Measurements from ENCODE around the gene DCAF4. TPM values are rescaled to one million over a fixed set of nuclear protein-coding genes. Genes with fewer than 3 reads are reported as not detected.
"Not testable (repeated sequence)": the region's sequence is repeated elsewhere in the genome, so short reads cannot be mapped to it uniquely, and the experiment has no call there.

DCAF4 gene
- total RNA-seq, 1 donor from 2014 or later: 45.6 TPM

DNA sequence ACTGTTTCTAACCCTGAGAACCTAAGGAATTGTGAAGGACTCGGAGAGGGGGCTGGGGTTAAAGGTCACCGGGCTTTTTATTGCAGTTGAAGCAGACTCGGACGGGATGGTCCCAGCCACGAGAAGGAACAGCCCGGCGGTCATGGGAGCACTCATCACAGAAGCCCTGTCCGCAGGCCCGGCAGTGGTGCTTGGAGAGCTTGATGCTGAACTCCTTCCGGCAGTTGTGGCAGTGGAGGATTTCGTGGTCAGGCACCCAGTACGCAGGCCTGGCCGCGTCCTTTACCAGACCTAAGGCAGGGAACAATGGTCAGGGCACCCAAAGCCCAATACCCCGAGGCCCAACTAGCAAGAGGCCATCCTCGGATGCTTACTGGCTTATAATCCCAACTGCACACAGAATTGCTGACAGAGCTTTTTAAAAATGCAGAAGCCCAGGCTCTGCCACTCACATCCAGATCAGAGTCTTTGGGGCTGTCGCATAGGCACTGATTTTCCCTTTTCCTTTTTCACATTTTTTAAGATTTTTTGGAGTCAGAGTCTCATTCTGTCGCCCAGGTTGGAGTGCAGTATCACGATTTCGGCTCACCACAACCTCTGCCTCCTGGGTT is 44.7 kb downstream of the DCAF4 start:
- no peak for DNase-seq (ENCODE audit: low read depth)

DNA sequence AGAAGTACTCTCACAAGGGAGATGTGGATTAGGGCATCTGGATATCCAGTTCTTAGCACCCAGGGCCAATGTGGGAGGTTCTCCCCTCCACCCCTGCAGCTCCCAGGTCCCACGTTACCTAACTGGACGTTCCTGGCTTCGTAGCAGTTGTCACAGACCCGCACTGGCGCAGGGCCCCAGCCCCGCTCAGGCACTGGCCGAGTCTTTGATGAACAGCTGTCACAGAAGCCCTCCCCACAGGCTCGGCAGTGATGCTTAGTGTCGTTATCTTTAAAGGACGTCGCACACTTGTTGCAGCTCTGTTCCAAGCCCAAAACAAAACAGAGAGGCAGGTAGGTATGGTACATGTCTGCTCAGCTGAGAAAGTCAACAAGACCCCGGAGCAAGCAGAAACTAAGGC is 48.4 kb downstream of the DCAF4 start:
- no peak for DNase-seq (ENCODE audit: low read depth)

DNA sequence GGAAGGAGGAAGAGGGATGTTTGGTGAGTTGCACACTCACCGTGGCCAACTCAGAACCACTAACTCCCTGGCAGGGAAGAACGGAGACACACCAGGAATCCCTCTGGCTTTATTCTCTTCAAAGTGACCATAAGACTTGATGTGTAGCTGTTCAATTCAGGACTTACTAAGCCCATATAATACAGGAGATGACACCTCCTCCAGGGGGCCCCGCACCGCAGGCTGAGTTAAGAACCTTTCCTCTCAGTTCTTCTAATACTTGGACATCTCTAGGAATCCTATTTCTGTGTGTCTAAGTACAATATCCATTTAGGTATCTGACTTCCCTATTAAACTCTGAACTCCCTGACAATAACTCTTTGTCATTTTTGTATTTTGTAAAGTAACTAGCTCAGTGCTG is 49.5 kb downstream of the DCAF4 start:
- DNase-seq (ENCODE audit: low read depth): no peak

DNA sequence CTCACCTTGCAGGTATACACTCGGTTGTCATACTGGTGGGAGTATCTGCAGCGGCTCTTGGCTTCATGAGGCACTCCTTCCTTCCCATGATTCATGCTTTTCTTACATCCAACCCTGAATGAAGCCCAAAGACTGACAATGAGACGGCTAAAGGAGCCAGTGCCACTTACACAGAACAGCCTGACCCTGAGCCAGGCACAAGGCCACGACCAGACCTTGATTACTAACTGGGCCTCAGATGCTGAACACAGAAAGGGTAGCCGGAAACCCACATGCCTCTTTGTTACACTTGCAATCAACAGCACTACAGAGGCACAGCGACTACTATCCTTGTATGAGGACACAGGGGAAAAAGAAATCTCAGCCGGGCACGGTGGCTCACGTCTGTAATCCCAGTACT is 52.6 kb downstream of the DCAF4 start:
- no peak for DNase-seq (ENCODE audit: low read depth)

DNA sequence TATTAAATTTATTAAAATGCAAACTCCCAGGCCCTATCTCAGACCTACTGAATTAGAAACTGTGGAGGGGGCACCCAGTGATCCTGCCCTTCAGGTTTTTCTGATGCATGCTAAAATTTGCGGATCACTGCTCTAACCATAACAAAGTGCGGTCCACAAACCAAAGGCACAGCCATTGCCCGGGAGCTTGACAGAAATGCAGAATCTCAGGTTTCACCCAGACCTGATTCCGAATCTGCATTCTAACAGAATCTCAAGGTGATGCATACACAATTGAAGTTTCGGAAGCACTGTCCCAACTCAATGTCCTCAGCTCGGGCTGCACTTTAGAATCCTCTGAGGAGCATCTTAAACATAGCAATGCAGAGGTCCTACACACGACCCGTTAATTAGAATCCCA is 54.6 kb downstream of the DCAF4 start:
- no peak for DNase-seq (ENCODE audit: low read depth)

DNA sequence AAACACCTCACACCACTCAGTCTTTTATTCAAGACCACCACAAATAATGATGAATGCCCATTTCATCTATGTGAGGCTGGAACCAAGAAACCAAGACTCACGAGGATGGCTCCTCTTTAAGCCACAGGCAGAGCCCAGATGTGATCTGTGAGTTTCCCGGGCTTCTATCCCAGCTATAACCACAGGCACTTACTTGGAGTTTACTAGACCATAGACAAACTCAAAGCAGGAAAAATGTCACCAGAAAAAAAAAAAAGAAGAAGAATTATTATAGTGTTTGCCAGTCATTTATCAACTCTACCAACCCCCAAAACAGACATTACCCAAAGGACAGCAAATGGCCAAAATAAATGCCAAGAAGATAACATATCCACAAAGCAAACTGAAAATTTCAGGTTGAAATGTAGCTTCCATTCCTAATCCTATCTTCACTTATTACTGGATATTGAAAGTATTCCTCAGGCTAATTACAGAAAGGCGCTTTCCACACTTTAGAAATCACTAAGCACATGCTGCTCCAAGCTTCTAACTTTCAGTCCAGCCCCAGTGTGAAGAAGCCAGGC is 56.0 kb downstream of the DCAF4 start:
- DNase-seq (ENCODE audit: low read depth): no peak

DNA sequence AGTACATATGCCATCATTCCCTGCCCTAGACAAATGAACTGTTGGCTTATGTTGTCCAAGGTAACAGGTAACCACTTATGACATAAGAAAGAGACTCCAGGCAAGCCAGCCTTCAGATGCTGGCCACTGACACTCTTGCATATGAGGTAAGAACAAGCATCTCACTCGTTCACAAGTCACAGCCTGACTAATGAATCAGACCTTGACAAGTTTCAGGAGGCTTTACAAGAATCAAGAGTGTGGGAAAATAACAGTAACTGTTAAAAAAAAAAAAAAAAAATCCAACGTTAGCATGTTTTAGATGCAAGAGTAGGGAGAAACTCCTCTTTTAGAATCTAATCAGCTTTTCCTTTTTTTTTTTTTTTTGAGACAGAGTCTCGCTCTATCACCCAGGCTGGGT is 60.0 kb downstream of the DCAF4 start:
- DNase-seq (ENCODE audit: low read depth): no peak

DNA sequence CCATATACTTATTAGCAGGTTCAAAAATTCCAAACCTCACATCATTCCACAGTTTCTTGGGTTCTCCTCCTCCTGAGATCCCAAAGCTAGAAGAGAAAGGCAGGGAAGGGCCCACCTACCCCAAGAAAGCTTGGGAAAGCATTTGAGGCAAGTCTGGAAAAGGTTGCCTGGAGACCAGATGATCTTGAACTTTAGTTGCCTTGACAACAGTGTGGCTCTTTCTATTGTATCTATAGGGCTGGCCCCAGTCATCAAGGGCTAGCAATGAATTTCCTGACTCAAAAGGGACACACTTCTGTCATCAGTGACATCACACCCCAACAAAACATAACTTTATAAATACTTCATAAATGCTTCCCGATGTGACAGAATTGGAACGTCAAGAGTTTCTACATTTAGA is 60.6 kb downstream of the DCAF4 start:
- DNase-seq (ENCODE audit: low read depth): no peak

DNA sequence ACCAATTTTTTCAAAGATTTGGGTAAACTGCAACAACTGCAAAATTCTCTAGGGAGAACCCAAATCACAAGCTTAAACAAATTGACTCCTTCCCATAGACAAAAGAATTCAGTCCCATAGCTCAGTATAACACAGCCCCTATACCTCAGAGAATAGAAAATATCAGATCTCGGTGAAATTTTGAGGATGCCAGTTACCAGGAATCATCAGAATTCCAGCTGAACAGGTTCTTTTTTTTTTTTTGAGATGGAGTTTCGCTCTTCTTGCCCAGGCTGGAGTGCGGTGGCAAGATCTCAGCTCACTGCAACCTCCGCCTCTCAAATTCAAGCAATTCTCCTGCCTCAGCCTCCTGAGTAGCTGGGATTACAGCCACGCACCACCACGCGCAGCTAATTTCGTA is 63.9 kb downstream of the DCAF4 start:
- no peak for DNase-seq (ENCODE audit: low read depth)

DNA sequence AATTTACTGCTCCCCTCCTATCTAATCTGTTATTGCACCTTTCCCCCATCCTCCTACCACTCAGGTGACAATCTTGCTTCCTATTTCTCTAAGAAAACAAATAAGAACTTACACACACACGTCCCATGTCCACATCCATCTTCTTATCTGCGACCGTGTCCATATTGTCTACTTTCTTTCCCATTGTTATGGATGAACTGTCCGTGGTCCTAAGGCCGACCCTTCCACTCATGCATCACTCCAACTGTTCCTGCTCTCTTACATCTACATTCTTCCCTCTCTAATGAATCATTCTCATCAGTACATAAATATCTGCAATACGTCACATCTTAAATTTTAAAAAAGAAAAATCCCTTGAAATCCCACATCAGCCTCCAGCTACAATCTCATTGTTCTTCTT is 70.7 kb downstream of the DCAF4 start:
- DNase-seq (ENCODE audit: low read depth): no peak

DNA sequence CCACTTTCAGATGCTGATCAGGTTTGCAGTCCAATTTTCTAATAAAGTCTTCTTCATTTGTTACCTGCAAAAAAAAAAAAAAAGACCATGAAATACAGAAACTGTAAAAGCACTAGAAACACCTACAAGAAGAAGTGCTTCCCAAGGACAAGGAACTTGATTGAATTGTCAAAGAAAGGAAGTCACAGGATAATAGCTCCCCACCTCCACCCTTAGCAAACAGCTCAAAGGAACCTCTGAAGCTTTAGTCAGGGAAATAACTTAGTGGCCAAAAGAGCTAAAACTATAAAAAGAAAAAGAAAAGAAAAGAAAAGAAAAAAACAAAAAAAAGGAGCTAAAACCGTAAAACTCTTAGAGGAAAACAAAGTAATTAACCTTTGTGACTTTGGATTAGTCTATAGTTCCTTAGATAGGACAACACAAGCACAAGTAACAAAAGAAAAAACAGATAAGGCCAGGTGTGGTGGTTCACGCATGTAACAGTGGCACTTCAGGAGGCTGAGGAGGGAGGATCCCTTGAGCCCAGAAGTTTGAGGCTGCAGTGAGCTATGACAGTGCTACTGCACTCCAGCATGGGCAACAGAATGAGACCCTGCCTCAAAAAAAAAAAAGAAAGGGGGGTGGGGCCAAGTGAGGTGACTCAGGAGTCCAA is 72.1 kb downstream of the DCAF4 start:
- DNase-seq (ENCODE audit: low read depth): no peak

DNA sequence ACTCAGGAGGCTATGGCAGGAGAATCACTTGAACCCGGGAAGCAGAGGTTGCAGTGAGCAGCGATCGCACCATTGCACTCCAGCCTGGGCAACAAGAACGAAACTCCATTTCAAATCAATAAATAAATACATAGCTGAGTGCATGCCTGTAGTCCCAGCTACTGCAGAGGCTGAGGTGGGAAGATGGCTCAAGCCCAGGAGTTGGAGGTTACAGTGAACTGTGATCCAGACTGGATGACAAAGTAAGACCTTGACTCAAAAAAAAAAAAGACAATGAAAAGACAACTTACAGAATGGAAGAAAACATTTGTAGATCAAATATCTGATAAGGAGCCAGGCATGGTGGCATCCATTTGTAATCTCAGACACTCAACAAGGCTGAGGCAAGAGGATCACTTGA is 73.1 kb downstream of the DCAF4 start:
- no peak for DNase-seq (ENCODE audit: low read depth)

DNA sequence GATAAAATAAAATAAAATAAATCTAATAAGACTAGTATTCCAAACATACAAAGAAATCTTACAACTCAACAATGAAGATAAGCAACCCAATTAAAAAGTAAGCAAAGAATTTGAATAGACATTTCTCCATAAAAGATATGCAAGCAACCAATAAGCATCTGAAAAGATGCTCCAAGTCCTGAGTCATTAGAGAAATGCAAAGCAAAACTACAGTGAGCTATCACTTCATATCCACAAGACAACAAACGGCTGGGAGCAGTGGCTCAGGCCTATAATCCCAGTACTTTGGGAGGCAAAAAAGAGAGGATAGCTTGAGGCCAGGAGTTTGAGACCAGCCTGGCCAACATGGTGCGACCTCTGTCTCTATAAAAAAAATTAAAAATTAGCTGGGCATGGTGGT is 73.8 kb downstream of the DCAF4 start:
- no peak for DNase-seq (ENCODE audit: low read depth)

DNA sequence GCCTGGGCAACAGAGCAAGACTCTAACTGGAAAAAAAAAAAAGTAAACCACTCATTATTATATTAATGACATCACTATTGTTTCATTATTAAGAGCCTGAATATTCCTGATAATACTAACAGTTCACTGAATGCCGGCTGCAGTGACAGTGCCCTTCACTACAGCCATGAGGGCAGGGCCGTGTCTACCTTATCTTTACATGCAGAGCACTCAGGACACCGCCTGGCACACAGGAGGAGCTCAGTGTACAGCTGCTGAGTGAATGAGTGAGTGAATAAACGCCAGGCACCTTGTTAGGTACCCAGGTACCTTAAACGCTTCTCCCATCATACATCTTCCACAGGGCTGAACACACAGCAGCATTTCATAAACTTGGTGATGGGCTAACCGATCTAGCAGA is 77.4 kb downstream of the DCAF4 start:
- DNase-seq (ENCODE audit: low read depth): no peak

DNA sequence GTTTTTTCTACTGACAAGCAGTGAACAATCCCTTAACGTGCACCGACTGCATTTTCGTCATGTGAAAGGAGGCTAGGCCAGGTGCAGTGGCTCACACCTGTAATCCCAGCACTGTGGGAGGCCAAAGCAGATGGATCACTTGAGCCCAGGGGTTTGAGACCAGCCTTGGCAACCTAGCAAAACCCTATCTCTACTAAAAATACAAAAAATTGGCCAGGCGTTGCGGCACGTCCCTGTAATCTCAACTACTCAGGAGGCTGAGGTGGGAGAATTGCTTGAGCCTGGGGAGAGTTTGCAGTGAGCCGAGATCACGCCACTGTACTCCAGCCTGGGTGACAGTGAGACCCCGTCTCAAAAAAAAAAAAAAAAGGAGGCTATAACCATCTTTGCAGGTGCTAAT is 78.4 kb downstream of the DCAF4 start:
- not testable (repeated sequence) for DNase-seq (ENCODE audit: low read depth)

DNA sequence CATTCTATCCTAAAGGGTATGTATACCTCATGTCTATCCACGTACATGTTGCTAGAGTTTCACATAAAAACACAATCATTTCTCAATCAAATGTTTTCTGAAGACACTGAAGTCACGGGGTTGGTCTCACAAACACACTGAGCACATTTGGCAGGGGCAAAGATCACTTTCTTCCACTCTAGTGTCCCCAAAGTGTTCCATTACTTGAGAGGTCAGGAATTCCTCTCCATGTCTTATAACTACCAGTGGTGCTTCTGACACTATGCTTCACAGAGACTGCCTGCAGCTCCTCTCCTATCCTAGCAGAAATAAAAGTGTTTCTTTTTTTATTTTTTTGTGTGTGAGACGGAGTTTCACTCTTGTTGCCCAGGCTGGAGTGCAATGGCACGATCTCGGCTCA is 81.6 kb downstream of the DCAF4 start:
- peak; percentile 38 for DNase-seq (ENCODE audit: low read depth)

DNA sequence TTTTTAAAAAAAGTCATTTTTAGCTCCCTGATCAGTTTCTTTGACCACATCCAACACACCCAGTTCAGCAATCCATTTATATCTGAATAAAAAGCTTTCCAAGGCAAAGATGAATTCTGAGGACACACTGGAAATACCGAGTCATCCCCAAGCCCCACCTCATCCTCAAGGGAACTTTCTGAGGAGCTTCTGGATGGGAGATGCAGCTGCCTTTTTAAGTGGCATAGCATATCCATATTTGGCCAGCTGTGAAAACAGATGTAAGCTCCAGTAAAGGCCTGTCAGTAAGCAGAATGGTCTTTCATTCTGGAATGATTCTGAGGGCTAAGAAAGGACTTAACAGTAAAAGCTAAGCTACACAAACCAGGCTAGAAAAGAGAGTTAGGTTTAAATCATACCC is 82.2 kb downstream of the DCAF4 start:
- DNase-seq (ENCODE audit: low read depth): no peak

Other genes with a start within 250 kb of the DCAF4 start
- 3.0 TPM in 2 replicates for gene DPF3, start 32.4 kb upstream of the DCAF4 start, total RNA-seq
- gene ZFYVE1, start 100.6 kb downstream of the DCAF4 start, total RNA-seq: 8.9 and 34.1 TPM in 2 replicates
- gene RBM25, start 132.1 kb downstream of the DCAF4 start, total RNA-seq: 22.1 and 47.2 TPM in 2 replicates
- 92.6 and 113 TPM in 2 replicates for gene PSEN1, start 210.0 kb downstream of the DCAF4 start, total RNA-seq